SU-DHL-6 (cell line): Measurements from ENCODE around the gene RABGAP1.

Experiments used
- H2AFZ ChIP-seq: fragments of 200-600 bp; sonication (generic); 2 replicates; pipeline ENCODE4 v1.6.1; 2014; ENCODE audit warnings: low read depth, mild to moderate bottlenecking, moderate library complexity, mixed read lengths, antibody characterized with exemption, low read length; ENCODE audit not compliant: severe bottlenecking
- H3F3A ChIP-seq: fragments of 200-600 bp; shearing (Covaris generic); 2 replicates; pipeline ENCODE4 v1.6.0; 2016; ENCODE audit warnings: antibody characterized with exemption, mild to moderate bottlenecking; ENCODE audit not compliant: insufficient read depth
- H3K27ac ChIP-seq: fragments of 200-600 bp; sonication (generic); 2 replicates; pipeline ENCODE4 v1.5.1; 2016; ENCODE audit warnings: low read depth, mild to moderate bottlenecking, low read length, moderate library complexity, mixed read lengths
- H3K27me3 ChIP-seq: fragments of 200-600 bp; sonication (generic), shearing (Covaris generic); 2 replicates; pipeline ENCODE4 v1.6.0; 2014; ENCODE audit warnings: mild to moderate bottlenecking, low read length
- H3K36me3 ChIP-seq: fragments of 200-600 bp; sonication (generic); 2 replicates; pipeline ENCODE4 v1.6.1; 2014; ENCODE audit warnings: mild to moderate bottlenecking, low read length, mixed read lengths
- H3K4me2 ChIP-seq: fragments of 300-600, 200-600 bp; shearing (Covaris generic), sonication (generic); 2 replicates; pipeline ENCODE4 v1.6.0; 2014; ENCODE audit warnings: low read length, low read depth, mild to moderate bottlenecking; ENCODE audit not compliant: poor library complexity, severe bottlenecking
- H3K4me3 ChIP-seq: fragments of 200-600 bp; sonication (generic); 2 replicates; pipeline ENCODE4 v1.5.1; 2014; ENCODE audit warnings: antibody characterized with exemption, low read length, mild to moderate bottlenecking, mixed read lengths; ENCODE audit not compliant: insufficient read depth, poor library complexity, severe bottlenecking
- H3K79me2 ChIP-seq: fragments of 200-600 bp; sonication (generic); 2 replicates; pipeline ENCODE4 v1.6.1; 2014; ENCODE audit warnings: mild to moderate bottlenecking, low read length, moderate library complexity; ENCODE audit not compliant: insufficient read depth
- H3K9ac ChIP-seq: fragments of 200-600 bp; sonication (generic); 2 replicates; pipeline ENCODE4 v1.7.0; 2014; ENCODE audit warnings: mild to moderate bottlenecking, low read length
- H3K9me2 ChIP-seq: fragments of 200-600 bp; sonication (generic); replicated peaks from 2 replicates; pipeline ENCODE4 v1.6.1; 2014; ENCODE audit warnings: low read length; ENCODE audit not compliant: insufficient read depth
- H3K9me3 ChIP-seq: fragments of 200-600 bp; sonication (generic); 2 replicates; pipeline ENCODE4 v1.6.1; 2014; ENCODE audit warnings: low read length, mixed read lengths; ENCODE audit not compliant: insufficient read depth
- H4K20me1 ChIP-seq: fragments of 200-600 bp; sonication (generic); 2 replicates; pipeline ENCODE4 v1.6.1; 2014; ENCODE audit warnings: low read depth, mild to moderate bottlenecking, antibody characterized with exemption, low read length, moderate library complexity, mixed read lengths
- CTCF ChIP-seq: fragments of 200-600 bp; sonication (generic); IDR thresholded peaks from one replicate; pipeline ENCODE4 v1.5.1; 2017; ENCODE audit warnings: antibody characterized with exemption, mild to moderate bottlenecking, low read length, moderate library complexity; ENCODE audit not compliant: insufficient read depth, poor library complexity, severe bottlenecking
- EZH2phosphoT487 ChIP-seq: fragments of 200-600 bp; sonication (generic), shearing (Covaris generic); conservative IDR thresholded peaks from 2 replicates; pipeline ENCODE4 v1.6.1; 2018; ENCODE audit warnings: mild to moderate bottlenecking, antibody characterized with exemption, low read length, moderate library complexity, mixed read lengths

Gene RABGAP1

GRCh38 chr9:123105490-123105889, 164.7 kb downstream of the RABGAP1 start:
- Histone ChIP-seq H3F3A (peaks cover 34% of the 10 kb centered on the region), H3K9me3 (no peaks in the 10 kb centered on the region), H3K9ac (no peak overlapping the region), H3K79me2 (no peaks in the 10 kb centered on the region), H3K4me2 (no peak overlapping the region), H3K4me3 (no peak overlapping the region), H3K27me3 (no peaks in the 10 kb centered on the region), H4K20me1 (no peaks in the 10 kb centered on the region), H3K27ac (no peak overlapping the region), H2AFZ (no peak overlapping the region), H3K36me3 (no peaks in the 10 kb centered on the region), H3K9me2 (no peaks in the 10 kb centered on the region)
- TF ChIP-seq CTCF (no peak), EZH2phosphoT487 (no peak)

GRCh38 chr9:123107639-123108285, 166.9 kb downstream of the RABGAP1 start:
- TF ChIP-seq EZH2phosphoT487 (no peak), CTCF (no peak)
- H4K20me1 ChIP-seq = no peaks in the 10 kb centered on the region
- H3K9me3 ChIP-seq = no peaks in the 10 kb centered on the region
- peaks cover 29% of the 10 kb centered on the region for H3F3A ChIP-seq
- H3K27me3 ChIP-seq = no peaks in the 10 kb centered on the region
- no peak overlapping the region for H3K27ac ChIP-seq
- no peak overlapping the region for H3K4me3 ChIP-seq
- H3K9ac ChIP-seq = no peak overlapping the region
- H3K36me3 ChIP-seq = no peaks in the 10 kb centered on the region
- H2AFZ ChIP-seq = no peak overlapping the region
- H3K9me2 ChIP-seq = no peaks in the 10 kb centered on the region
- no peak overlapping the region for H3K4me2 ChIP-seq
- no peaks in the 10 kb centered on the region for H3K79me2 ChIP-seq

- no peaks in the 10 kb centered on the region for H4K20me1 ChIP-seq
- no peaks in the 10 kb centered on the region for H3K36me3 ChIP-seq
- H3K4me3 ChIP-seq = no peak overlapping the region
- H3K27me3 ChIP-seq = no peaks in the 10 kb centered on the region
- H3F3A ChIP-seq = peaks cover 21% of the 10 kb centered on the region
- H3K79me2 ChIP-seq = no peaks in the 10 kb centered on the region
- H3K27ac ChIP-seq = no peak overlapping the region
- H3K9me2 ChIP-seq = no peaks in the 10 kb centered on the region
- H3K4me2 ChIP-seq = no peak overlapping the region
- no peak overlapping the region for H3K9ac ChIP-seq
- H3K9me3 ChIP-seq = no peaks in the 10 kb centered on the region
- H2AFZ ChIP-seq = no peak overlapping the region
- TF ChIP-seq EZH2phosphoT487 = no peak
- no peak for TF ChIP-seq CTCF
These were observed 168.2 kb downstream of the RABGAP1 start for GRCh38 chr9:123108976-123109375.
